Mucosa of stomach (tissue), 1 donor: ENCODE data around the gene POLDIP3.

ENCODE experiments used
- H3K27me3 ChIP-seq: one replicate; pipeline ENCODE4 v1.7.0; 2013; ENCODE audit warnings: mild to moderate bottlenecking, low read length; ENCODE audit not compliant: control insufficient read depth, insufficient read depth
- H3K36me3 ChIP-seq: one replicate; pipeline ENCODE4 v1.7.0; 2013; ENCODE audit warnings: low read length; ENCODE audit not compliant: control insufficient read depth, insufficient read depth
- H3K4me1 ChIP-seq: one replicate; pipeline ENCODE4 v1.7.0; 2013; ENCODE audit warnings: mild to moderate bottlenecking, low read length; ENCODE audit not compliant: control insufficient read depth, insufficient read depth
- H3K4me3 ChIP-seq: one replicate; pipeline ENCODE4 v1.7.0; 2013; ENCODE audit warnings: low read length
- H3K9ac ChIP-seq: one replicate; pipeline ENCODE4 v1.7.0; 2013; ENCODE audit warnings: mild to moderate bottlenecking, low read length, moderate library complexity
- H3K9me3 ChIP-seq: one replicate; pipeline ENCODE4 v1.7.0; 2013; ENCODE audit warnings: mild to moderate bottlenecking, low read length, moderate library complexity; ENCODE audit not compliant: control insufficient read depth
- donor health status: Pancreatic carcinoma.

POLDIP3 gene

DNA sequence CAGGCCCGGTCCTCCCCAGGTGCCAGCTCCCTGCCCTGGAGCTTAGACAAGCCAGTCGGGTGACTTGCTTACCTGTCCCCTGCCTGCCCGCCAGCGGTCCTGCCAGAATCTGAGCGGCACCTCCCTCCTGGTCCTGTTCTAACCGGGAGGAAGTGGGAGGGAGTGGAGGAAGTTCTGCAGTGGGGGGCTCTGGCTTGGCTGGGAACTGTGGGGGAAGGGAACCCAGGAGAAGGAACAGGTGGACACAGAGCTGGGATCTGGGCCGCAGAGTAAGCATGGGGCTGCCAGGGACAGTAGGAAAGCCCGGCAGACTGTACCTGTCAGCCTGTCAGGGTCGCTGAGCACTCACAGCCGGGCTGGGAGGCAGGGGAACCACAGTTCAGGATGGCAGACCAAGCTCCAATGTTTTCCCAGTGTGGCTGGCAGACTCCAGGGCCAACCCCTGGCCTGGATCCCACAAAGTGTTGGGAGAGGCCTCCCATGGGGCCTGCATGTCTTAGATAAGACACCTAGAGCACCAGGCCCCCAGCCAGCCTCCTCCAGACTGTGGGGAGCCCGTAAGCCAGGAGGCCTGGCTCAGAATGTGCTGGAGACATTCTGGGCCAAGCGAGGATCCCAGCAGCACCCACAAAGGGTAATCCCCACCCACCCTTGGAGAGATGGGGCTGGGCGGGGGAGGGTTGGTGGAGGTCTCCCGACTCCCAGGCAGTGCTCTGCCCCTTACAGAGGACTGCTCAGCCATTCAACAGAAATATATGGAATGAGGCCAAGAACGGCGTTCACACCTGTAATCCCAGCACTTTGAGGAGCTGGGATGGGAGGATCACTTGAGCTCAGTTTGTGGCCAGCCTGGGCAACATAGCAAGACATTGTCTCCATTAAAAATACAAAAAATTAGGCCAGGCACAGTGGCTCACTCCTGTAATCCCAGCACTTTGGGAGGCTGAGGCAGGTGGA, 32.2 kb upstream of the POLDIP3 start:
- Histone ChIP-seq H3K27me3 (no peaks in the 10 kb centered on the region), H3K9me3 (no peaks in the 10 kb centered on the region), H3K9ac (peak overlapping the region; percentile 59), H3K4me3 (no peak overlapping the region), H3K36me3 (no peaks in the 10 kb centered on the region), H3K4me1 (peaks cover 65% of the 10 kb centered on the region)

- H3K27me3 ChIP-seq, result no peaks in the 10 kb centered on the region
- H3K4me1 ChIP-seq, result peaks cover 69% of the 10 kb centered on the region
- no peak overlapping the region for H3K4me3 ChIP-seq
- peak overlapping the region; percentile 59 for H3K9ac ChIP-seq
- H3K9me3 ChIP-seq, result no peaks in the 10 kb centered on the region
- no peaks in the 10 kb centered on the region for H3K36me3 ChIP-seq
Observed at GRCh38 chr22:42645938-42646568, 31.4 kb upstream of the POLDIP3 start.

GRCh38 chr22:42645341-42645937, 30.8 kb upstream of the POLDIP3 start:
- Histone ChIP-seq H3K9me3 (no peaks in the 10 kb centered on the region), H3K27me3 (no peaks in the 10 kb centered on the region), H3K9ac (peak overlapping the region; percentile 59), H3K4me3 (no peak overlapping the region), H3K4me1 (peaks cover 69% of the 10 kb centered on the region), H3K36me3 (no peaks in the 10 kb centered on the region)

DNA sequence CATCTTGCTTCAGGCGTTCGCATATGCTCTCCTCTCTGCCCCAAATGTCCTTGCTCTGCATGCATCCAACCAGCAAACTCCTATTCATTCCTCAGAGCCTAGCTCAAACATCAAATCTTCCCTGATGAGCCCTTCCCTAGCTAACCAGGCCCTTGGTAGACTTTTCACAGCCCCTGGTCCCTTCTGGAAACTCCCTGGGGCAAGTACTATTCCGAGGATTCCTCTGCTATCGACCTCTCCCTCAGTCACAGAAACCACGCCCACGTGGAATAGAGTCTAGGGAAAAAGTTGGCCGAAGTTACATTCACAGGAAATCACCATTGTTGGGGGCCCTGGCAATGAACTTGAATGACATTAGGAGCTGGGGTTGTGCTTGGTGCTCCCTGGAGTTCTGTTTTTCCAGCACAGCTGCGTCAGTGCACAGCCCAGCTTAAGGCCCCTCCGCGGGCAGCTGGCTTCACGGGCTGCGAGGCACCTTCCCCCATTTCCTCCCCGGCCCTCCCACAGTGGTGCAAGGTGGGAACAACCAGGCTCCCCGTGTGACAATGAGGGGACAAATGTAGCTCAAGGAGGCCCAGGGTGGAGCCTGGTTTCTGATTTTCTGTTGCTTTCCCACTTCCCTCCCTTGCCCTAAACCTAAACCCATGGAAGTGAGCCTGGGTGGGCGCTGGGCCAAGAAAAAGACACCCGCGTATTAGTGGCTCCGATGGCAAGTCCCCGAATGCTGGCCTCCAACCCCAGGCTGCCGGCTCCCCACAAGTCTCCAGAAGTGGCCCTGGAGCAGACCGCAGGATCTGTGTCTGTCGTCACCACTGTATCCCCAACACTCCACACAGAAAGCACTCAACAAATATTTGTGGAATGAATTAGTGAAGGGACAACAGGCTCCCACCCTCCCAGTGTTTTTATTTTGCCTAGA, 30.0 kb upstream of the POLDIP3 start:
- Histone ChIP-seq H3K27me3 (no peaks in the 10 kb centered on the region), H3K9ac (peak overlapping the region; percentile 59), H3K4me1 (peaks cover 68% of the 10 kb centered on the region), H3K36me3 (no peaks in the 10 kb centered on the region), H3K4me3 (no peak overlapping the region), H3K9me3 (no peaks in the 10 kb centered on the region)

DNA sequence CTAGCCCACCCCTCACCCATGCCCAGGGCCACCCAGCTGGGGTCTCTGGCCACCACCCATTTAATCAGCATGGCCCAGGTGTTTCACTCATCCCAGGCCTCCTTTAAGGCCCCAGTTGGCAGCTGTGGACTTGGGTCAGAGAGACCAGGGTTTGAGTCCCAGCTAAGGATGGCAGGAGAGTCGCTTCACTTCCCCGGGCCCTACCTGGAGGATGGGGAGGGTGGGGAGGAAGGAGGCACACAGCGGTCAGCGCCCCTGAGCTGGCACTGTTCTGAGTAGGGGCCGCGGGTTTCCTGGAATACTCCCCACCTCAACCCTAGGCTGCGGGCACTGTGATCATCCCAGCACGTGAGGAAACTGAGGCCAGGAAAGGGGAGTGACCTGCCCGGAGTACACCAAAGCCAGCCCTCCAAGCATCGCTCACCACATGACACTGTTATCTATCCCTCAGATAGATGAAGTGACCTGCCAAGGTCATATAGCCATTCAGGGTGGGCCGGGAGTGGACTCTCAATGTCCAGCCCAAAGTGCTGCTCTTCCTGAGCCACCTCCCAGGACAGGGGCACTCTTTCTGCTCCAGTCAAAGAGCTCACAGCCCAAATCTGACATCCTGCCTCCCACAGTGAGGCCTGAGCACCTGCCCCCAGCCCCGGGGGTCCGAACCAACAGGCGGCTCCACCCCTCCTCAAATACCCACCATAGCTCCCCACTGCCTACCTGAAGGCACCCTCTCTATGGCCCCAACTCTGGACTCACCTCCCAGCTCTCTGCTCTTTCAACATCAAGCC, 29.1 kb upstream of the POLDIP3 start:
- no peak overlapping the region for H3K4me3 ChIP-seq
- no peaks in the 10 kb centered on the region for H3K27me3 ChIP-seq
- peaks cover 64% of the 10 kb centered on the region for H3K4me1 ChIP-seq
- H3K36me3 ChIP-seq, result no peaks in the 10 kb centered on the region
- peak overlapping the region; percentile 59 for H3K9ac ChIP-seq
- no peaks in the 10 kb centered on the region for H3K9me3 ChIP-seq

DNA sequence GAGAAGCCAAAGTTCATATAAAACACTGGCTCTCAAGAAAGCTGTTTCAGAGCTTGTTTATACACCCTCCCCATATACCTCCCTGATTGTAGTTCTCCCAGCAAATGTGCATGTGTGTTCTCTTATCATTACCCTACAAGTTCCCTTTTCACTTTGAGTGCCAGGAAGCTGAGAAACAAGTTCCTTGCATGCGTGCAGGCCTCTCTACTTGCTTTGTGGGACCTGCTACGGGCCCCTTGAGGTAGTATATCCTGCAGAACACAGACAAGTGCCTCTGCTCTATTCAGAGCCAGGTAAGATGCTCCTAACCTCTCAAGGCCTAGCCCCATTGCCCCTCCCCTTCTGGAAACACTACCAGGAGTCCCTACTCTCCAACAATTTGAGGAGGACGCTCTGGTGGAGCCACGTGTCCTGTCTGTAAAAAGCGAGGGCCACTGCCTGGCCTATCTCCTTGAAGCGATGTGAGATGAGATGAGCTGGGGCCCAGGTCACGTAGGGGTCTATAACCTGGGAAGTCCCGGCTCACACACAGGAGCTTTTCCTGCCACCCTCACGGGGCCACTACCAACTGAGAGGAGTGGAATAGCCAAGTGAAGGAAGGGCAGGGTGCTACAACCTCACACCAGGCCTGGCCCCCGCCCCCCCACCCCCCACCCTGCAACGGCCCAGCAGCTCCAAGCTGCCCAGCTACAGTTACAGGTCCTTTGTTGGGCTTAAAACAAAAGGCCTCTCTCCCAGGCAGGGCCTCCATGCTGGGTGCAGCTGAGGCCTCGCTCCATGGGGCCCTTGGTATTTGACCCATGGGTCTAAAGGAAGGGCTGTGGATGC, 28.3 kb upstream of the POLDIP3 start:
- H3K4me1 ChIP-seq, result peaks cover 57% of the 10 kb centered on the region
- no peaks in the 10 kb centered on the region for H3K9me3 ChIP-seq
- H3K27me3 ChIP-seq, result no peaks in the 10 kb centered on the region
- H3K36me3 ChIP-seq, result no peaks in the 10 kb centered on the region
- H3K4me3 ChIP-seq, result no peak overlapping the region
- no peak overlapping the region for H3K9ac ChIP-seq

DNA sequence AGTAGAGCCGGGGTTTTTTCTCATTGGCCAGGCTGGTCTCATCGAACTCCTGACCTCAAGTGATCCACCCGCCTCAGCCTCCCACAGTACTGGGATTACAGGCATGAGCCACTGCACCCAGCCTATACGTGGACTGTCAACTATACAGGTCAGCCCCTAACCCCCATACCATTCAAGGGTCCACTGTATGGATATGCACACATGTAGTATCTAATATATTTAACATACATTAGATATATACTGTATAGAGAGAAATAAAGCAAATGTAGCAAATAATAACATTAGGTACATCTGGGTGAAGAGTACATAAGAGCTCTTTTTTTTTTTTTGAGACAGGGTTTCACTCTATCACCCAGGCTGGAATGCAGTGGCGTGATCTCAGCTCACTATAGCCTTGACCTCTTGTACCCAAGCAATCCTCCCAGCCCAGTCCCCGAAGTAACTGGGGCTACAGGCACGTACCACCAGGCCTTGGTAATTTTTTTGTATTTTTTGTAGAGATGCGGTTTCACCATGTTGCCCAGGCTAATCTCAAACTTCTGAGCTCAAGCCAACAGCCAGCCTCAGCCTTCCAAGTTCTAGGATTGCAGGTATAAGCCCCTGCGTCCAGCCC, 27.2 kb upstream of the POLDIP3 start:
- no peaks in the 10 kb centered on the region for H3K27me3 ChIP-seq
- H3K4me1 ChIP-seq, result peaks cover 45% of the 10 kb centered on the region
- H3K9me3 ChIP-seq, result no peaks in the 10 kb centered on the region
- no peak overlapping the region for H3K4me3 ChIP-seq
- no peaks in the 10 kb centered on the region for H3K36me3 ChIP-seq
- no peak overlapping the region for H3K9ac ChIP-seq

GRCh38 chr22:42639541-42640241, 25.0 kb upstream of the POLDIP3 start:
- H3K9ac ChIP-seq, result no peak overlapping the region
- H3K9me3 ChIP-seq, result no peaks in the 10 kb centered on the region
- H3K36me3 ChIP-seq, result peaks cover 14% of the 10 kb centered on the region
- H3K4me3 ChIP-seq, result no peak overlapping the region
- H3K4me1 ChIP-seq, result peaks cover 33% of the 10 kb centered on the region
- H3K27me3 ChIP-seq, result no peaks in the 10 kb centered on the region

GRCh38 chr22:42637555-42637954, 22.9 kb upstream of the POLDIP3 start:
- peaks cover 14% of the 10 kb centered on the region for H3K4me1 ChIP-seq
- H3K27me3 ChIP-seq, result no peaks in the 10 kb centered on the region
- no peaks in the 10 kb centered on the region for H3K9me3 ChIP-seq
- H3K4me3 ChIP-seq, result no peak overlapping the region
- peaks cover 14% of the 10 kb centered on the region for H3K36me3 ChIP-seq
- no peak overlapping the region for H3K9ac ChIP-seq

DNA sequence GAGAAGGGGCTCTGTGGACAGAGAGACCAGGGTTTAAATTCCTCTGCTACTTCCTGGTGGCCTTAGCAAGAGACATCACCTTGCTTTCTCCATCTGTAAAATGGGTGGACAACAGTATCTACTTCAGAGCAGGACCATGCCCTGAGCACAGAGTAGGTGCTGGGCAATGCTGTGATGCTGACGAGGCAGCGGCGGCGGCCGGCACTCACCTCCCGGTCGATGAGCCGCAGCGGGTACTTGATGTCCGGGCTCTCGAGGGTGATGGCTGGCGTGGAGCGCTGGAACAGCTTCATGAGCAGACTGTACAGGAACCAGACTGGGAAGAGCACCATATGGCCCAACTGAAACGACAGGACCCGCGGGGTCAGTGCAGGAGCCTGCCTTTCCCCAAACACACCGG, 21.8 kb upstream of the POLDIP3 start:
- peaks cover 14% of the 10 kb centered on the region for H3K36me3 ChIP-seq
- peaks cover 11% of the 10 kb centered on the region for H3K4me1 ChIP-seq
- H3K9ac ChIP-seq, result no peak overlapping the region
- H3K4me3 ChIP-seq, result no peak overlapping the region
- H3K27me3 ChIP-seq, result no peaks in the 10 kb centered on the region
- H3K9me3 ChIP-seq, result no peaks in the 10 kb centered on the region
